HCT116 (cell line): ENCODE results near the gene ITIH4. TPM values are rescaled to one million over a fixed set of nuclear protein-coding genes. Genes with fewer than 3 reads are reported as not detected.

Experiments
- ATAC-seq: fragments of 200-7000 bp; cut with Tn5 transposase; 2 replicates; pipeline ENCODE4 v1.9.1; 2020; ENCODE audit warnings: mild to moderate bottlenecking, moderate library complexity
- BruUV-seq: library from RNA; stranded (reverse); fragments of 400-500 nt; replicated peaks from 2 replicates; lab custom pipeline; 2021; lab: Mats Ljungman, UMichigan
- CTCF ChIA-PET: fragments of 300-600 bp; sonication (Branson Sonifier 250); formaldehyde crosslinking; loops from one replicate; lab custom pipeline; 2021; ENCODE audit warnings: antibody characterized with exemption; lab: Charles Lee
- POLR2A ChIA-PET: fragments of 300-600, 350-600 bp; sonication (Branson Sonifier 250); formaldehyde crosslinking; loops from one replicate; lab custom pipeline; 2021; ENCODE audit warnings: antibody characterized with exemption; lab: Charles Lee
- RAD21 ChIA-PET, 2 experiments: fragments of 300-600 bp; sonication (Branson Sonifier 250); formaldehyde crosslinking; loops; one replicate each; lab custom pipeline; 2023; ENCODE audit warnings: low total read pairs in 2 of 2; ENCODE audit not compliant: uncharacterized antibody in 2 of 2, unreplicated experiment in 2 of 2, low non-redundant PET in 1 of 2; lab: Charles Lee
- DNase-seq: peaks from one replicate; pipeline ENCODE4 v3.0.0-alpha.2; 2010; ENCODE audit warnings: low read depth, low spot score
- H2AFZ ChIP-seq: fragments of 200-600 bp; shearing (Covaris generic), sonication (generic); 2 replicates; pipeline ENCODE4 v1.6.1; 2017; ENCODE audit warnings: low read depth, mixed run types, mixed read lengths, antibody characterized with exemption, low read length; ENCODE audit not compliant: poor library complexity, severe bottlenecking
- H3K27ac ChIP-seq: 2 replicates; pipeline ENCODE4 v1.5.1; 2012; ENCODE audit warnings: low read depth, low read length
- H3K27me3 ChIP-seq: fragments of 200-600 bp; sonication (generic); 2 replicates; pipeline ENCODE4 v1.6.1; 2016; ENCODE audit warnings: mixed run types, low read length, mixed read lengths; ENCODE audit not compliant: insufficient read depth
- H3K36me3 ChIP-seq, 2 experiments: fragments of 200-500 bp in 1 of 2; fragments of 200-600 bp in 1 of 2; sonication (Bioruptor generic) in 1 of 2; sonication (generic) in 1 of 2; 2 replicates each; pipeline versions ENCODE4 v1.5.1 to v1.6.1; 2014 to 2016; ENCODE audit warnings: low read length in 2 of 2, inconsistent platforms in 1 of 2, mixed read lengths in 1 of 2, mixed run types in 1 of 2; ENCODE audit not compliant: insufficient read depth in 2 of 2, control insufficient read depth in 1 of 2
- H3K4me1 ChIP-seq, 2 experiments: fragments of 200-600 bp in 1 of 2; sonication (generic) in 1 of 2; 2 replicates each; pipeline versions ENCODE4 v1.5.1 to v1.6.1; 2012 to 2017; ENCODE audit warnings: low read length in 2 of 2, inconsistent platforms in 1 of 2, mild to moderate bottlenecking in 1 of 2, mixed read lengths in 1 of 2, mixed run types in 1 of 2, moderate library complexity in 1 of 2; ENCODE audit not compliant: insufficient read depth in 2 of 2, control insufficient read depth in 1 of 2
- H3K4me2 ChIP-seq: fragments of 200-600 bp; sonication (generic); 2 replicates; pipeline ENCODE4 v1.6.1; 2017; ENCODE audit warnings: mixed run types, low read length, mixed read lengths
- H3K4me3 ChIP-seq, 2 experiments: fragments of 200-600 bp in 1 of 2; sonication (generic) in 1 of 2; replicated peaks in 1 of 2; 2 replicates each; pipeline ENCODE4 v1.5.1; 2011 to 2016; ENCODE audit warnings: low read length in 2 of 2, control low read depth in 1 of 2, low read depth in 1 of 2, mild to moderate bottlenecking in 1 of 2, mixed read lengths in 1 of 2, mixed run types in 1 of 2
- H3K79me2 ChIP-seq: fragments of 200-600 bp; sonication (generic); 2 replicates; pipeline ENCODE4 v1.6.1; 2017; ENCODE audit warnings: mild to moderate bottlenecking, mixed run types, low read length, moderate library complexity, mixed read lengths; ENCODE audit not compliant: insufficient read depth
- H3K9ac ChIP-seq: fragments of 200-600 bp; sonication (generic); 2 replicates; pipeline ENCODE4 v1.6.1; 2016; ENCODE audit warnings: low read length, mixed read lengths
- H3K9me2 ChIP-seq: fragments of 200-600 bp; sonication (generic), shearing (Covaris generic); 2 replicates; pipeline ENCODE4 v1.6.1; 2017; ENCODE audit warnings: mixed run types, mild to moderate bottlenecking, moderate library complexity; ENCODE audit not compliant: insufficient read depth
- H3K9me3 ChIP-seq, 2 experiments: fragments of 200-500 bp in 1 of 2; fragments of 200-600 bp in 1 of 2; sonication (Bioruptor generic) in 1 of 2; sonication (generic) in 1 of 2; 2 replicates each; pipeline ENCODE4 v1.6.1; 2014 to 2017; ENCODE audit warnings: low read length in 2 of 2, mixed read lengths in 2 of 2, inconsistent platforms in 1 of 2, low read depth in 1 of 2, mild to moderate bottlenecking in 1 of 2, mixed run types in 1 of 2, moderate library complexity in 1 of 2; ENCODE audit not compliant: control insufficient read depth in 1 of 2, insufficient read depth in 1 of 2
- H4K20me1 ChIP-seq: fragments of 200-600 bp; sonication (generic), shearing (Covaris generic); 2 replicates; pipeline ENCODE4 v1.6.1; 2017; ENCODE audit warnings: mixed run types, mild to moderate bottlenecking, moderate library complexity; ENCODE audit not compliant: insufficient read depth
- ATF3 ChIP-seq: IDR thresholded peaks from 2 replicates; pipeline ENCODE4 v1.6.1; 2012
- CBX3 ChIP-seq: IDR thresholded peaks from 2 replicates; pipeline ENCODE4 v1.6.1; 2012; ENCODE audit warnings: low read depth
- CTCF ChIP-seq, 3 experiments: fragments of 200-600 bp in 1 of 3; sonication (generic) in 1 of 3; IDR thresholded peaks in 2 of 3; conservative IDR thresholded peaks in 1 of 3; 2 replicates each; pipeline ENCODE4 v1.5.1; 2012 to 2017; ENCODE audit warnings: low read depth in 2 of 3, low read length in 2 of 3, antibody characterized with exemption in 1 of 3, borderline replicate concordance in 1 of 3, control low read depth in 1 of 3, mild to moderate bottlenecking in 1 of 3, mixed read lengths in 1 of 3, mixed run types in 1 of 3, moderate library complexity in 1 of 3; ENCODE audit not compliant: insufficient read depth in 1 of 3
- EGR1 ChIP-seq: IDR thresholded peaks from 2 replicates; pipeline ENCODE4 v1.6.1; 2012; ENCODE audit warnings: low read depth
- EZH2 ChIP-seq: fragments of 200-600 bp; sonication (generic); IDR thresholded peaks from 2 replicates; pipeline ENCODE4 v1.6.1; 2017; ENCODE audit warnings: antibody characterized with exemption, mixed run types
- JUND ChIP-seq: IDR thresholded peaks from 2 replicates; pipeline ENCODE4 v1.6.1; 2012
- MAX ChIP-seq: IDR thresholded peaks from 2 replicates; pipeline ENCODE4 v1.6.1; 2012
- POLR2A ChIP-seq: IDR thresholded peaks from 2 replicates; pipeline ENCODE4 v1.7.0; 2011; ENCODE audit warnings: borderline replicate concordance; ENCODE audit not compliant: insufficient read depth, insufficient read length; ENCODE audit errors: extremely low read depth
- POLR2AphosphoS5 ChIP-seq: IDR thresholded peaks from 2 replicates; pipeline ENCODE4 v1.6.1; 2011; ENCODE audit warnings: mild to moderate bottlenecking, low read depth, low read length, moderate library complexity
- RAD21 ChIP-seq: IDR thresholded peaks from 2 replicates; pipeline ENCODE4 v1.6.1; 2012; ENCODE audit warnings: low read depth, mild to moderate bottlenecking
- REST ChIP-seq: IDR thresholded peaks from 2 replicates; pipeline ENCODE4 v1.6.1; 2012; ENCODE audit warnings: low read depth
- SIN3A ChIP-seq: IDR thresholded peaks from 2 replicates; pipeline ENCODE4 v1.6.1; 2012; ENCODE audit warnings: low read depth
- SP1 ChIP-seq: IDR thresholded peaks from 2 replicates; pipeline ENCODE4 v1.6.1; 2012; ENCODE audit warnings: low read depth
- SRF ChIP-seq: IDR thresholded peaks from 2 replicates; pipeline ENCODE4 v1.6.1; 2012; ENCODE audit warnings: low read depth
- TCF7L2 ChIP-seq: IDR thresholded peaks from 2 replicates; pipeline ENCODE4 v1.7.0; 2011; ENCODE audit warnings: borderline replicate concordance, inconsistent platforms; ENCODE audit not compliant: insufficient read depth, insufficient read length; ENCODE audit errors: extremely low read depth
- YY1 ChIP-seq: IDR thresholded peaks from 2 replicates; pipeline ENCODE4 v1.6.1; 2011; ENCODE audit warnings: low read length, low read depth, moderate library complexity, mild to moderate bottlenecking; ENCODE audit not compliant: insufficient replicate concordance; ENCODE audit errors: extremely low read depth
- ZBTB33 ChIP-seq: IDR thresholded peaks from 2 replicates; pipeline ENCODE4 v1.6.1; 2011; ENCODE audit warnings: mild to moderate bottlenecking, low read length, moderate library complexity; ENCODE audit not compliant: insufficient replicate concordance; ENCODE audit errors: extremely low read depth
- ZFX ChIP-seq: fragments of 450-650 bp; IDR thresholded peaks from 2 replicates; pipeline ENCODE4 v1.6.1; 2017
- intact Hi-C: fragments of 100-400 bp; cut with micrococcal nuclease; formaldehyde crosslinking; loops from 2 replicates; pipeline ENCODE4 v1.10.0; 2022
- total RNA-seq: library from RNA; stranded (reverse); gene quantifications from one replicate; pipeline ENCODE4 v1.2.1, GENCODE V29; 2021; ENCODE audit not compliant: unreplicated experiment

Gene ITIH4
- total RNA-seq, 1 experiment from 2014 or later: 4.1 TPM

- Histone ChIP-seq H2AFZ (no peak overlapping the region), H3K4me2 (no peak overlapping the region), H3K4me1 (no peaks in the 10 kb centered on the region; a peak in 1 of 4 replicates), H3K27ac (no peak overlapping the region), H3K27me3 (no peaks in the 10 kb centered on the region), H4K20me1 (no peaks in the 10 kb centered on the region), H3K9me3 (no peaks in the 10 kb centered on the region), H3K9ac (no peak overlapping the region), H3K79me2 (0 out of 2 replicates have a peak, but pooled peaks cover 3% of the 10 kb centered on the region), H3K36me3 (no peaks in the 10 kb centered on the region), H3K9me2 (no peaks in the 10 kb centered on the region), H3K4me3 (no peak overlapping the region)
- TF ChIP-seq YY1: no peak
- no peak for TF ChIP-seq CTCF (IDR thresholded peaks at IDR 0.05 in 2 of 3, conservative IDR thresholded peaks at IDR 0.05 in 1 of 3; ENCODE audit: borderline replicate concordance in 1 of 3, insufficient read depth in 1 of 3, low read depth in 2 of 3, low read length in 2 of 3)
- no peak for TF ChIP-seq POLR2A
- TF ChIP-seq SRF: no peak
- no peak for TF ChIP-seq EZH2
- no peak for TF ChIP-seq ZBTB33
- TF ChIP-seq TCF7L2: no peak
- no peak for TF ChIP-seq MAX
- no peak for TF ChIP-seq ZFX
- TF ChIP-seq REST: no peak
- no peak for TF ChIP-seq RAD21
- no peak for TF ChIP-seq CBX3
- TF ChIP-seq EGR1: no peak
- no peak for TF ChIP-seq POLR2AphosphoS5
- TF ChIP-seq ATF3: no peak
- TF ChIP-seq SIN3A: no peak
- TF ChIP-seq SP1: no peak
- TF ChIP-seq JUND: no peak
- ChIA-PET RAD21 (no interaction called here), CTCF (interaction anchor here (1.0 kb wide), 1 partner anchor 61 kb away, joined by 3 read pairs; no protein-coding TSS in a partner anchor), POLR2A (no interaction called here)
- intact Hi-C loops: no loop called here
- no TSS peak for BruUV-seq
- ATAC-seq (no peak), DNase-seq (no peak)
Measured at GRCh38 chr3:52873433-52874159, 43.1 kb upstream of the ITIH4 start.
